ENCODE results near the gene TEX36.

DNA sequence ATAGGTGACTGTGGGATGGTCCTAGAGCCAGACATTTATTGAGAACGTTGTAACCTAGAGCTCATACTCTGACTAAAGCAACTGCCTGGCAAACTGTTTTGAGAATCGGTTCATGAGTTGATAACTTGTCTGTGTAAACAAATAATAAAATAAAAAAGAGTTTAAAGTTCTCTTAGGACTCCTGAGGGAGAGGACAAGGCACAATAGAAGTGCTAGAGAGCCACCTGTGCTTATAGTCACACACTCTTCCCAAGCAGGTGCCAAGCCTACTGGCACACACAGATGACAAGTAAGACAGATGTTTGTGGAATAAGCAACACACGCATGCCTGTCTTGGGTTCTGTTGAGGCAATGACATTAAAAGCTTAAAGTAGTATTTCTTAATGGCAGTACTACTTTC is 44.5 kb upstream of the TEX36 start:
- TF ChIP-seq REST (IDR thresholded peaks at IDR 0.05; ENCODE audit: insufficient replicate concordance, low read depth): no peak
- TF ChIP-seq POLR2AphosphoS5 (IDR thresholded peaks at IDR 0.05; ENCODE audit: low read depth): no peak
- TF ChIP-seq CTCF (IDR thresholded peaks at IDR 0.05; ENCODE audit: insufficient read depth, low read length): no peak
